WTC11 (cell line): Measurements from ENCODE around the gene ZNF593OS. TPM values are rescaled to one million over a fixed set of nuclear protein-coding genes. Genes with fewer than 3 reads are reported as not detected.
A peak's percentile ranks its signal among the peaks of the same experiment; 100 is the strongest.

Source experiments
- ATAC-seq: fragments of 200-7000 bp; cut with Tn5 transposase; 2 replicates; pipeline ENCODE4 v1.10.0; 2021; ENCODE audit warnings: mild to moderate bottlenecking, moderate library complexity
- CTCF ChIA-PET: fragments of 300-600 bp; sonication (Branson Sonifier 250); formaldehyde crosslinking; loops from one replicate; lab custom pipeline; 2021; ENCODE audit warnings: antibody characterized with exemption; lab: Charles Lee
- POLR2A ChIA-PET: fragments of 350-600 bp; sonication (Branson Sonifier 250); formaldehyde crosslinking; loops from one replicate; lab custom pipeline; 2021; ENCODE audit warnings: antibody characterized with exemption; lab: Charles Lee
- DNase-seq: peaks from one replicate; pipeline ENCODE4 v3.0.0; 2021; ENCODE audit warnings: low spot score
- H3K27ac Mint-ChIP-seq: 2 replicates; pipeline ENCODE4 v1.8.0; 2021; ENCODE audit warnings: mixed read lengths
- H3K27me3 Mint-ChIP-seq: 2 replicates; pipeline ENCODE4 v1.8.0; 2021; ENCODE audit warnings: low read depth, mild to moderate bottlenecking, moderate library complexity, mixed read lengths
- H3K36me3 Mint-ChIP-seq: 2 replicates; pipeline ENCODE4 v1.8.0; 2021; ENCODE audit warnings: mixed read lengths
- H3K4me1 Mint-ChIP-seq: 2 replicates; pipeline ENCODE4 v1.8.0; 2022; ENCODE audit warnings: mixed read lengths
- H3K4me3 Mint-ChIP-seq: 2 replicates; pipeline ENCODE4 v1.8.0; 2021; ENCODE audit warnings: mild to moderate bottlenecking, moderate library complexity, mixed read lengths
- H3K9me3 Mint-ChIP-seq: 2 replicates; pipeline ENCODE4 v1.8.0; 2021; ENCODE audit warnings: mixed read lengths
- ATF6 ChIP-seq: sonication (generic); formaldehyde crosslinking; IDR thresholded peaks from 2 replicates; pipeline ENCODE4 v1.8.1; 2023; ENCODE audit warnings: mild to moderate bottlenecking, missing genetic modification reagents
- E2F1 ChIP-seq: sonication (generic); formaldehyde crosslinking; IDR thresholded peaks from 2 replicates; pipeline ENCODE4 v1.8.0; 2022; ENCODE audit warnings: mild to moderate bottlenecking, missing genetic modification reagents
- FOXK1 ChIP-seq: sonication (generic); formaldehyde crosslinking; IDR thresholded peaks from 2 replicates; pipeline ENCODE4 v1.8.0; 2022; ENCODE audit warnings: mild to moderate bottlenecking, moderate library complexity, missing genetic modification reagents
- GABPB1 ChIP-seq: sonication (generic); formaldehyde crosslinking; IDR thresholded peaks from 2 replicates; pipeline ENCODE4 v1.8.1; 2023; ENCODE audit warnings: mild to moderate bottlenecking, missing genetic modification reagents
- NR1H2 ChIP-seq: sonication (generic); formaldehyde crosslinking; IDR thresholded peaks from 2 replicates; pipeline ENCODE4 v1.9.0; 2021; ENCODE audit warnings: mild to moderate bottlenecking, moderate library complexity, missing genetic modification reagents
- NR3C1 ChIP-seq: sonication (generic); formaldehyde crosslinking; conservative IDR thresholded peaks from 2 replicates; pipeline ENCODE4 v1.8.1; 2023; ENCODE audit warnings: low read depth, mild to moderate bottlenecking, missing genetic modification reagents
- OVOL2 ChIP-seq: fragments of 250-450 bp; sonication (Bioruptor Pico); IDR thresholded peaks from 2 replicates; pipeline ENCODE4 v1.9.0; 2021; ENCODE audit warnings: mild to moderate bottlenecking, borderline replicate concordance
- SMAD3 ChIP-seq: sonication (generic); formaldehyde crosslinking; IDR thresholded peaks from 2 replicates; pipeline ENCODE4 v1.8.0; 2022; ENCODE audit warnings: missing genetic modification reagents, mild to moderate bottlenecking, borderline replicate concordance
- SMAD4 ChIP-seq: sonication (generic); formaldehyde crosslinking; IDR thresholded peaks from 2 replicates; pipeline ENCODE4 v1.8.0; 2022; ENCODE audit warnings: mild to moderate bottlenecking, missing genetic modification reagents
- SOX15 ChIP-seq: fragments of 250-450 bp; sonication (Bioruptor Pico); IDR thresholded peaks from 2 replicates; pipeline ENCODE4 v1.9.0; 2021; ENCODE audit warnings: mild to moderate bottlenecking
- STAT6 ChIP-seq: sonication (generic); formaldehyde crosslinking; conservative IDR thresholded peaks from 2 replicates; pipeline ENCODE4 v1.8.1; 2023; ENCODE audit warnings: mild to moderate bottlenecking, low read depth, missing genetic modification reagents, moderate library complexity
- ZNF138 ChIP-seq: sonication (generic); formaldehyde crosslinking; conservative IDR thresholded peaks from 2 replicates; pipeline ENCODE4 v1.8.1; 2022; ENCODE audit warnings: mild to moderate bottlenecking, moderate library complexity, missing genetic modification reagents
- ZNF263 ChIP-seq: sonication (generic); formaldehyde crosslinking; IDR thresholded peaks from 2 replicates; pipeline ENCODE4 v1.8.1; 2022; ENCODE audit warnings: low read depth, mild to moderate bottlenecking, moderate library complexity, missing genetic modification reagents
- ZNF423 ChIP-seq: fragments of 250-450 bp; sonication (Bioruptor Pico); IDR thresholded peaks from 2 replicates; pipeline ENCODE4 v2.1.2; 2022; ENCODE audit warnings: mild to moderate bottlenecking, moderate library complexity
- ZNF425 ChIP-seq: fragments of 250-450 bp; sonication (Bioruptor Pico); conservative IDR thresholded peaks from 2 replicates; pipeline ENCODE4 v1.9.0; 2021; ENCODE audit warnings: mild to moderate bottlenecking
- ZNF671 ChIP-seq: fragments of 250-450 bp; sonication (Bioruptor Pico); IDR thresholded peaks from 2 replicates; pipeline ENCODE4 v1.8.0; 2021; ENCODE audit warnings: mild to moderate bottlenecking
- total RNA-seq: library from RNA; stranded (reverse); gene quantifications from 3 replicates; pipeline ENCODE4 v1.2.3, GENCODE V29; 2021
- TF ChIP-seq, protein P1 (sequence below): sonication (generic); formaldehyde crosslinking; IDR thresholded peaks from 2 replicates; pipeline ENCODE4 v1.8.1; 2022; ENCODE audit warnings: mild to moderate bottlenecking, moderate library complexity, missing genetic modification reagents
- TF ChIP-seq, protein P2 (sequence below): fragments of 250-450 bp; sonication (Bioruptor Pico); IDR thresholded peaks from 2 replicates; pipeline ENCODE4 v1.9.0; 2021; ENCODE audit warnings: mild to moderate bottlenecking

The ZNF593OS gene
- total RNA-seq, 1 experiment from 2014 or later = not detected

- ChIA-PET POLR2A (interaction anchor here (0.6 to 1.4 kb wide), 4 partner anchors 13 to 1316 kb away, joined by 3 to 7 read pairs (median 3); partner anchors contain the start of gene ZNF593), CTCF (interaction anchor here (0.8 to 4.8 kb wide), 20 partner anchors 8 to 260 kb away, joined by 3 to 65 read pairs (median 5); partner anchors contain the start of genes CATSPER4, CEP85, CNKSR1 and PAFAH2)
- no peak overlapping the region for H3K27ac Mint-ChIP-seq
- DNase-seq (peak; percentile 69), ATAC-seq (peak; percentile 23)
- H3K4me3 Mint-ChIP-seq = peak overlapping the region; percentile 61
- H3K9me3 Mint-ChIP-seq = no peaks in the 10 kb centered on the region
- no peaks in the 10 kb centered on the region for H3K36me3 Mint-ChIP-seq
- H3K27me3 Mint-ChIP-seq = peaks cover 98% of the 10 kb centered on the region
- TF ChIP-seq ZNF263 (CRISPR knock-in tag) (no peak), ATF6 (CRISPR knock-in tag) (no peak), ZNF423 (CRISPR knock-in tag) (peak; percentile 38; the same call in 1 of the 2 replicates), SMAD3 (0 out of 2 replicates have a peak, but pooled peaks have one; percentile 24), FOXK1 (CRISPR knock-in tag) (peak; percentile 62)
- TF ChIP-seq, protein P1, sequence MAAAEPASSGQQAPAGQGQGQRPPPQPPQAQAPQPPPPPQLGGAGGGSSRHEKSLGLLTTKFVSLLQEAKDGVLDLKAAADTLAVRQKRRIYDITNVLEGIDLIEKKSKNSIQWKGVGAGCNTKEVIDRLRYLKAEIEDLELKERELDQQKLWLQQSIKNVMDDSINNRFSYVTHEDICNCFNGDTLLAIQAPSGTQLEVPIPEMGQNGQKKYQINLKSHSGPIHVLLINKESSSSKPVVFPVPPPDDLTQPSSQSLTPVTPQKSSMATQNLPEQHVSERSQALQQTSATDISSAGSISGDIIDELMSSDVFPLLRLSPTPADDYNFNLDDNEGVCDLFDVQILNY (CRISPR knock-in tag) = peak; percentile 39; the same call in 1 of the 2 replicates
- TF ChIP-seq, protein P2, sequence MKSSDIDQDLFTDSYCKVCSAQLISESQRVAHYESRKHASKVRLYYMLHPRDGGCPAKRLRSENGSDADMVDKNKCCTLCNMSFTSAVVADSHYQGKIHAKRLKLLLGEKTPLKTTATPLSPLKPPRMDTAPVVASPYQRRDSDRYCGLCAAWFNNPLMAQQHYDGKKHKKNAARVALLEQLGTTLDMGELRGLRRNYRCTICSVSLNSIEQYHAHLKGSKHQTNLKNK (CRISPR knock-in tag) = no peak
- peaks cover 59% of the 10 kb centered on the region for H3K4me1 Mint-ChIP-seq
Observed at GRCh38 chr1:26156285-26157038, 15.2 kb downstream of the ZNF593OS start.

DNA sequence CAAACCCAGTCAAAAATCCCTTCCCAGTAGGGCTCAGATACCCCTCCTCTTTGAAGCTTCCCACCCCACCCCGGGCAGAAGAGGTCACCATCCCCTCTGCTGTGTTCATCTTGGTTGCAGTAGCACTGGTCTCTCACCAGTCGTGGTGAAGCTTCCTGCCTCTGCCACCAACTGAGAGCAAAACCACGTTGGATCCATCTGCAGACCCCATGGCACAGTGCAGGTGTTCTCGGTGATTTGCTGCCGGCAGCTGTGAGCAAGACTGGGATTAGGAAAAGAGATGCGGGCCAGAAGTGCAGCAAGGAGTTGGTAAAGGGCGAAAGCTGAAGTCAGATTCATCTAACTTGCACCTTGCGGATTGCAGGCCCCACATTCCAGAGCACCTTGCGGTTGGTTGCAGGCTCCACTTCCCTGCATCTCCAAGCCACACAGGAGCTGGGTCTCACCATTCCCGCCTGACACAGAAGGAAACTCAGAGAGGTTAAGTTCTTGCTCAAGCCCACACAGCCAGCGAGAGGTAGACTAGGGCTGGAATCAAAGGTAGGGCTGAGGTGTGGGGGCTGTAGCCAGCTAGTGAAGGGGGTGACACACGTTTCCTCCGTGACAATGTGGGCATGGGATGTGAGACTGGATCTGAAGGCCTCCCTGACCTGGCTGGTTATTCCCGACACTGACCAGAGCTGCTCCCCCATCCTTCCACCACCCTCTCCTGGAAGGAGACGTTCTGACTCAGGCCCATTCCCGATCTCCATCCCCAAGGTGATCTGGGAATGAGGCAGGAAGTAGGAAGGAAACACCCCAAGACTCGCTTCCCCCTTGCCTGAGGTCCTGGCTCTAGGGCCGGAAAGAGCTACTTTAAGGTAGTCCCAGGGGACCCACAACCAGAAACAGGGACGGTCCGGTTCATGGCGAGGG, 16.0 kb downstream of the ZNF593OS start:
- ATAC-seq = peak; percentile 5
- TF ChIP-seq ZNF425 (CRISPR knock-in tag) = no peak
- no peak for TF ChIP-seq ZNF138 (CRISPR knock-in tag)
- TF ChIP-seq FOXK1 (CRISPR knock-in tag) = no peak
- no peak for TF ChIP-seq SOX15 (CRISPR knock-in tag)
- no peak for TF ChIP-seq E2F1 (CRISPR knock-in tag)
- TF ChIP-seq SMAD3 = no peak
- no peak for TF ChIP-seq GABPB1 (CRISPR knock-in tag)
- TF ChIP-seq NR3C1 (CRISPR knock-in tag) = no peak
- no peak for TF ChIP-seq STAT6 (CRISPR knock-in tag)
- no peak for TF ChIP-seq NR1H2 (CRISPR knock-in tag)
- TF ChIP-seq ZNF671 (CRISPR knock-in tag) = no peak
- no peak for TF ChIP-seq SMAD4 (CRISPR knock-in tag)
- TF ChIP-seq OVOL2 (CRISPR knock-in tag) = no peak
- ChIA-PET CTCF (interaction anchor here (0.8 to 4.8 kb wide), 20 partner anchors 8 to 261 kb away, joined by 3 to 65 read pairs (median 4); partner anchors contain the start of genes CATSPER4, CEP85, CNKSR1 and PAFAH2), POLR2A (interaction anchor here (0.6 to 1.4 kb wide), 6 partner anchors 10 to 1317 kb away, joined by 3 to 7 read pairs (median 3); partner anchors contain the start of genes ZNF593 and ZNF593OS)
- Mint-ChIP-seq H3K27me3 (peaks cover 97% of the 10 kb centered on the region), H3K4me1 (peaks cover 57% of the 10 kb centered on the region), H3K27ac (no peak overlapping the region), H3K4me3 (peak overlapping the region; percentile 61), H3K36me3 (no peaks in the 10 kb centered on the region), H3K9me3 (no peaks in the 10 kb centered on the region)
- no peak for DNase-seq
